ENCODE results near the gene PATE1.
"Not testable (repeated sequence)": the region's sequence is repeated elsewhere in the genome, so short reads cannot be mapped to it uniquely, and the experiment has no call there.

Gene PATE1, protein sequence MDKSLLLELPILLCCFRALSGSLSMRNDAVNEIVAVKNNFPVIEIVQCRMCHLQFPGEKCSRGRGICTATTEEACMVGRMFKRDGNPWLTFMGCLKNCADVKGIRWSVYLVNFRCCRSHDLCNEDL

DNA sequence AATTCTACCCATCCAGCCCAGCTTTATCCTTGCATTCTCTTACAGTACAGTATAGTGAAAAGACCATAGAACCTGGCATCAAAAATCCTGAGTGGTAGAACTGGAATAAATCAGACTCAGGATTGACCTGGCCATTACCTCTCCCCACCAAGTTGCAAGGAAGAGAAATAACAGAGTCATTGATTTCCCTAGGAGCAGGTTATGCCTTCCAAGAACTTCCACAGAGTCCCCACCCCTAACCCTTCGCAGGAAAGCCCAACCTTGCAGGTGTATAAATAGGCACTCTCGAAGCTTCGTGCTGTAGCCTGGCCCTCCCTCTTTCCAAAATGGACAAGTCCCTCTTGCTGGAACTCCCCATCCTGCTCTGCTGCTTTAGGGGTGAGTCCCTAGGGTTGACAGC, at the start of gene PATE1:
PATE1 (plus strand) TSS at position 301 of the 400 bp plus-strand sequence; CDS start at position 327, 26 bp downstream.
- no peak for DNase-seq

DNA sequence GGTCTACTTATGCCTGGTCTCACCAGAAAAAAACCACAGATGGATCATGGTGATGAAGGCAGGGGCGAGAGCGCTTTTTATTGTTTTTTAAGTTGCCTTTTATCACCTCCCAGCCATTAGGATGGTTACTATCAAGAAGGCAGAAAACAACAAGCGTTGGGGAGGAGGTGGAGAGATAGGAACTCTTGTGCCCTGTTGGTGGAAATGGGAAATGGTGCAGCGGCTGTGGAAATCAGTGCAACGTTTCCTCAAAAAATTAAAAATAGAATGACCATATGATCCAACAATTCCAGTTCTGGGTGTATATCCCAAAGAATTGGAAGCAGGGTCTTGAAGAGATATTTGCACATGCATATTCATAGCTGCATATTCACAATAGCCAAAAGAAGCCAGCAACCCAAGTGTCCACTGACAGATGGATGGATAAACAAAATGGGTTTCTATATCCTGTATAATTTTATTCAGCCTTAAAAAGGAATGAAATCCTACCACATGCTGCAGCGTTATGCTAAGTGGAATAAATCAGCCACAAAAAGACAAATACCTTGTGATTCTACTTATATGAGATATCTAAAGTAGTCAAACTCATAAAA, 45.0 kb upstream of the PATE1 start:
- no peak for DNase-seq

DNA sequence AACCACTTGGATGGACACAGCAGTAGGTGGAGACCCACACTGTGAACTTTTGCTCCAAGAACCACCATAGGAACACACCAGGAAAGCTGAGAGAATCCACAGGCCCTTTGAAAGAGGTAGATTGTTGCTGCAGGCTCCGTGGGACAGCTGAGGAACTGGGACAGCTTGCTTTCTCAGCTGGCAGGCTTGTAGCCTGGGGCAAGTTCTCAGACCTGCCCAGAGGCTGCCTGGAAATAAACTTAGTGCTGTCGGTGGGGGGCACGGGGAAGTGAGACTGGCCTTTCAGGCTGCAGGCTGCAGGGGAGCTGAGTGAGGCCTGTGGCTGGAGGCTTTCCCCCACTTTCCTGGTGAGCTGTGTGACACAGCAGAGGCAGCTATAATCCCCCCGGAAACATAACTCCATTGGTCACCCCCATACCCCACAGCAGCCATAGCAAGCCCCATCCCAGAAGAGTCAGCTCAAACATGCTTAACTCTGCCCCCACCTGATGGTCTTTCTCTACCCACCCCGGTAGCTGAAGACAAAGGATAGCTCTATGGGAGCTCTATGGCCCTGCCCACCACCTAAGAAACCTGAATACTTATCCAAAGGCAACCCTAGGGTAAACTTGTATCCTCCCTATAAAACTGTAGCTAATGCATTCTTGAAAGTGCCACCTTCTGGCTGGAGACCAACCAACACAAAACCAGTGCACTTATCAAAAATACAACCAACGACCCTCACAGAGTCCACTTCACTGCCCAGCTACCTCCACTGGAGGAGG, 44.0 kb upstream of the PATE1 start:
- no peak for DNase-seq

DNA sequence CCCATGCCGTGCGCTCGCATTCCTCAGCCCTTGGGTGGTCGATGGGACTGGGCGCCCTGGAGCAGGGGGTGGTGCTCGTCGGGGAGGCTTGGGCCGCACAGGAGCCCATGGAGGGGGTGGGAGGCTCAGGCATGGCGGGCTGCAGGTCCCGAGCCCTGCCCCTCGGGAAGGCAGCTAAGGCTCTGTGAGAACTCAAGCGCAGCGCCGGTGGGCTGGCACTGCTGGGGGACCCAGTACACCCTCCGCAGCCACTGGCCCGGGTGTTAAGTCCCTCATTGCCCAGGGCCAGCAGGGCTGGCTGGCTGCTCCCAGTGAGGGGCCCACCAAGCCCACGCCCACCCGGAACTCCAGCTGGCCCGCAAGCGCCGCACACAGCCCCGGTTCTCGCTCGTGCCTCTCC, 41.4 kb upstream of the PATE1 start:
- not testable (repeated sequence) for DNase-seq

DNA sequence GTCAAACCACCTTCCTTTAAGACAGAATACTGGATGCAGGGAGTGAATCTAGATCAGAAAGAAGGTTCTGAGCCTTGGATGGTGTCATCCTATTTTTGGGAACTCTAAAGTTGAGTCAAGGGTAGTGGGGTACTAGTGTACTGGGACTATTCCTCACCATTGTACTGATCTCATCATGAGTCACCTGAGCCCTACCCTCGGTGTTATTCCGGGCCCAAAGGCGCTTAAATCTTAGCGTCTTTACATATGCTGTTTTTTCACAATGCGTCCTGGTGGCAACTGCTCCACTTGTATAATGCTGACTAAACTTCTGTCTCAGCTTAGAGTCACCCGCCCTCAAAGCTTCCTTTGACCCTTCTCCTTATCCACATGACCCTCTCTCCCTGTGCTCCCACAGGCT, 25.3 kb upstream of the PATE1 start:
- no peak for DNase-seq

DNA sequence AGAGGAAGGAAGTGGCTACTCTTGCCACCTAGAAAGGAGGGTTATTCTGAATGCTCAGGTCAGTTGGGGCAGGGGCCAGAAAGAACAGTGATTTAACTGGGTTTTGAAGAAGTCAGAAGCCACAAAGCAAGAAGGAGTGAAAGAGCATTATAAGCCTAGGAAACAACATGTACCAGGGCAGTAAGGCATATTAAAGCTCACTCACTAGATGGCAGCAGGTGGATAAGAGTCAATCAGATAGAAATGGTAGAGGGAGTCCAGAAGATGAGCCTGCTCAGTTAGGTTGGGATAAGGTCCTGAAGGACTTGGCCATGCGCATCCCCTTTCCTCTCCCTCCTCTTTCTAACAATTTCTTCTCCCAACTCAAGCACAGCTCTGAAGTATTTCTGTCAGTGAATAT, 22.0 kb upstream of the PATE1 start:
- DNase-seq: no peak

DNA sequence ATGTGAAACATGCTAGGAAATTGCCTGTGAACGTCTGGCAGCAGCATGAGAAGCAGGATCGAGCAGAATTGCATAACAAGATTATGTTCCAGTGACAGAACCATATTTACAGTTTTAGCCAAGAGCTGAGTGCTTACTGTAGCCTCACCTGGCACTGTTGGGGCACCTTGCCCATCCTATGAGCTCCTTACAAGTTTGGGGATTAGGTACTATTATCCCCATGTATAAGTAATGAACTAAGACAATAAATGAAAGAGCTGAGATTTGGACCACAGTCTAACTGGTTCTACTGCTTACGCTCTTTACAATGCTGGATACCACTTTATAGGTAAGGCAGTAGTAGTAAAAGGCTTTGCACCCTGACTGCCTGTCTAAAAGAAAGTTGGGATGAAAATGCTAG, 17.1 kb upstream of the PATE1 start:
- DNase-seq: no peak

DNA sequence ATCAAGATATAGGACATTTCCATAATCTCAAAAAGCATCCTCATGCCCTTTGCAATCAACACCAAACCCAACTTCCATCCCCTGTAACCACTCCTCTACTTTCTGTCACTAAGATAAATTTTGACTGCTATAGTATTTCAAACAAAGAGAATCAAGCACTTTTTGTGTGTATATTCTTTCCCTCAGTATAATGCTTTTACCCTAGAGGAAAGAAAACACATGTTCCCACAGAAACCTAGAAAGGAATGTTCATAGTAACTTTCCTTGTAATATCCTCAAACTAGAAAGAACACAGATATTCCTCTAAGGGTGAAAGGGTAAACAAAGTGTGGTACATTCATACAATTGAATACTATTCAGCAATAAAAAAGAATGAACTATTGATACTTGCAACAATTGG, 5.5 kb upstream of the PATE1 start:
- DNase-seq: no peak

DNA sequence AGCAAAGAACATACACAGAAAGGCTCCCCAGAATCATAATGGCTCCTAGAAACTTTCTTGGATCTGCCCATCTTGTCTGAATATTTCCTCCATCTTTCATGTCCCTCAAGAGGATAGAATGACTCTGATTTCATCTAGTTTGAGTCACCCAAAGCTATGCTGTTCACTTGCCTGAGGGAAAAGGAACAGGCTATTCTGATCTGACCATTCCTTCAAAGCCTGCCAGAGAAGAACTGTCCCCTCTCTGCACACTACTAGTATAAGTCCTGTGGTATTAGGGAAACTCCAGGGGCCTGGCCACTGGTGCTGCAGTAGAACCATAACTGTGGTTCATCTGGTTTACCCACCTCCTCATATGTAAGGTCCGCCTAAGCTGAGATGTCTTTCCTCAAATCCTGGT, 2.4 kb upstream of the PATE1 start:
- no peak for DNase-seq

DNA sequence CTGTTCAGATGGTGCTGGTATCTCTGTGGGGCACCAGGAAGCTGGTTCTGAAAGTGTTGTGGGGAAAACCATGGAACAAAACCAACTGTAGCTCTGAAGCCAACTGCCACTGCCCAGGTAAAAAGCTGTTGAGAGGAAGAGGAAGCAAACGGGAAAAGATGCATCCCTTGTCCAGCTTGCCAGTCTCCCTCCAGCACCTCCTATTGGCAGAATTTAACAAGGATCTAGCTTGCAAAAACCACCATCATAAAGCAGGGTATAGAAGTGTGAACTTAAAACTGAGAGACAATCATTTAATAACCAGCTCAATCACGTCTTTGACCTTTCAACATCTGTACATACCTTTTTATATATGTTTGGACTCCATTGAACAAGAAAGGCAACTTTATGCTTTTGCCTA, 4.5 kb downstream of the PATE1 start:
- DNase-seq: no peak

DNA sequence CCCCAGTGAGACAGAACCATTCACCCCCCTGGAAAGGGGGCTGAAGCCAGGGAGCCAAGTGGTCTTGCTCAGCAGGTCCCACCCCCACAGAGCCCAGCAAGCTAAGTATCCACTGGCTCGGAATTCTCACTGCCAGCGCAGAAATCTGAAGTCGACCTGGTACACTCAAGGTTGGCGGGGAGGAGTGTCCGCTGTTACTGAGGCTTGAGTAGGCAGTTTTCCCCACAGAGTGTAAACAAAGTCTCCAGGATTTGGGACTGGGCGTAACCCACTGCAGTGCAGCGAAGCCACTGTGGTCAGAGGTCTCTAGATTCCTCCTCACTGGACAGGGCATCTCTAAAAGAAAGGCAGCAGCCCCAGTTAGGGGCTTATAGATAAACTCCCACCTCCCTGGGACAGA, 10.0 kb downstream of the PATE1 start:
- DNase-seq: no peak

DNA sequence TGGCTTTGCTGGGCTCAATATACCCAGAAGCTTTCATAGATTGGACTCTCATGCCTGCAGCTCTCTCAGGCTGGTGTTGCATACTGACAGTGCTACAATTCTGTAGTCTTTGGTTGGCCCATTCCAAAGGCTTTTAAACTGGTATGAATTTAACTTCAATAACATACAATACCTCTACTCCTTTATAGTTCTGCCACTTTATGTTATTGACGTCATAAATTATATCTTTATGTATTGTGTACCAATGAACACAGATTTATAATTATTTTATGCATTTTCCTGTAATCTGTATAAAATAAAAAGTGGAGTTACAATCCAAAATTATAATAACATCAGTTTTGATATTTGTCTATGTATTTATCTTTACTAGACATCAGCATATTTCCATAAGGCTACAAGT, 16.4 kb downstream of the PATE1 start:
- DNase-seq: no peak

DNA sequence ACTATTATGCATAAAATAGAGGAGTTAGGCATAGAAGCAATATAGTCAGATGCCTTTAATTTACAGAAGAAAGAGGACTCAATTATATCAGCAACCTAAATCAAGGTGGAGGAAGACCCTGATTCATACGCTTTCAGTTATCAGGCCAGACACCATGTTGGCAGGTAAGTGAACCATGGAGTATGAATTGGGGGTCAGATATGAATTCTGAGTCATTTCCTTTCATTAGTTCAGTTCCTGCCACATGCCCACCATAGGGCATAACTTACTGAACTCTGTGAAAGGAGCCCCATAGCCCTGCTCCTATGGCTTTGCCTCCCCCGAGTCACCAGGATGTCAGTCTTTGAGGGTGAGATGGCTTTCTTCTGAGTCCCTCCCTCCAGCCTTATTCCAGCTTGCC, 17.4 kb downstream of the PATE1 start:
- DNase-seq: no peak

DNA sequence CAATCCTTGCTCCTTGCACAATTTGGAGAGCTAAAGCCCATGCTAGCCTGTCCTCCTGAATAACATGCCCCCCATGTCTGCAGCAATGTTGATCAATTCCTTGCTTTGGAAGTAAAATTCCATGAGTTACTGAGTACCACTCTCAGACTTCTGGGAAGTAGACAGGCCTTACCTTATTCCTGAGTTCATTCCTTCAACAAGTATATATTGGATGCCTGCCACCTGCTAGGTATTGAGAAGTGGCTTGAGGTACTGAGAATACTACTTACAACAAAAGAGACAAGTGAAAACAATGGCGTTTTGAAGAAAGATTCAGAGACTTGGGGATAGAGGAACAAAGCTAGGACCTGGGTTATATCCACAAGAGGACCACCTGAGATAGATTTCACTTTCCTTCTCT, 20.2 kb downstream of the PATE1 start:
- DNase-seq: no peak

DNA sequence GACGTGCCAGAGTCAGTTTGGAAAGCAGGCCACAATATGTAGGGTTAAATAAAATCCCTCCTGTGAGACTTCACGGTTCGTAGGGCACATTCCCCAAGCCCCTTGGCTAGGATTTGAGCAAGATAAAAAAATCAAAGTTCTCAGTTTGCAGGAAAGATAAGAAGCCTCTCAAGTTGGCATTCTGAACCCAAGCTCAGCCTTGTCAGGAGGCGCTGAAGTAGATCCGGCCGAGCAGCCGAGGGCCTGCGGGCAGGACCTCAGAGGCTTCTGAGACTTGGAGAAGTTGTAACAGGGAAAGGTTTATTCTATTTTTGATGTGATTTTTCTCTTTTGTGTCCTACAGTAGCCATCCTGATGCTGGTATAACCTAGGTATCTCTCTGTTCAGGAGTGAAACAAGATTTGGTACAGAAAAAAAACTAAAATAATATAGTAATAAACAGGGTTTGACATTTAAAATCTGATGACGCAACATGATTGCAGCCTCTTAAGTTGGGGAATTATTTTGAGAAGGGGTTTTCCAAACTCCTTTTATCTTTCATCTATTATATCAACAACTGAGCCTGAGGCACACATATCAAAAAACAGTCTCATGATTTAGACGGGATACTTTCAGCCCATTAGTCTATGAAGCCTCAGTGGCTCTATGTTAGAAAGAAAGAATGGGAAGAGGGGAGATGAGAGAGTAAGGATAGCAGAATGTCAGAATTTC, 22.4 kb downstream of the PATE1 start:
- no peak for DNase-seq

DNA sequence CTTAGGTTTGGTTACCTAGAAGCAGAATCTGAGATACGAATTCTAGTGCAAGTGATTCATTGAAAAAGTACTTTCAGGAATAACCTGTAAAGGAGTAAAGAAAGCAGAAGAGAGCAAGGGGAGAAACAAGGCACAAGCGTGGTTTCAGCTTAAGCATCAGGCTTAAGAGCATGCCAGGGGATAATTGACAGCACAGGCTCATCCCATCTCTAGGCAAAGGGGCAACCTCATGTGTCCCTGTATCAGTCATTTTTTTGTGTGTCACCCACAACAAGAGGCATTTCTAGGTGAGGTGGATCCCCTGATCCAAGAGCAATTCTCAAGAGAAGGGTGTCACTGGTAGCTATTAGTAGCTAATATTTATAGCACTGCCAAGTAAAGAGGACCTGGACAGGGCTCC, 24.5 kb downstream of the PATE1 start:
- no peak for DNase-seq

DNA sequence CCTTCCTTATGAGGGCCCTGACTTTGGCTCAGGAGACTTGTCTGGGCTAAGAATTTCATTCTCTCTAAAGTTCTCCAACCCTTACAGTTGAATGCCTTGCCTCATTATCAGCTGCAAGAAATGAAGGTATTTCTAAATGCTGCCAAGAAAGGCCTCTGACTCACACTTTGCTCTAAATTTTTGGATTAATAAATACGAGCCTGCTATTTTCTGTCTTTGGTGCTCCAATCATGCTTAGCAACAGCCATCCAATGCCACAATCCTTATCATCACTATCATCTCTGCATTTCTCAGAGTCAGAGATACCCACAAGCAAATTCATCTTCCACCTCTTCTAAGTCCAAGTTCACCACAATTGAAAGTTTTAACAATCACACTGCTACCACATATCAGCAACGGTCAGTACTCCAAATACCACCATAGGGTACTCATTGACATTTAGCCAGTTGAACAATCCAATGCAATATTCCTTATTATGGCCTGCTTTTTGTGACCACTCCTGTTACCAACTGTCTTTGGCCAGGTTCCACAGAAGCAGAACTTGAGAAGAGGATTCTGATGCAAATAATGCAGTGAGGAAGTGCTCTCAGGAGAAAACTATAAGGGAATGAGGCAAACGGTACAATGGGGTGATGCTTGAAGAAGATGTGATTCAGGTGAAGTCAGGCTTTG, 26.9 kb downstream of the PATE1 start:
- no peak for DNase-seq

DNA sequence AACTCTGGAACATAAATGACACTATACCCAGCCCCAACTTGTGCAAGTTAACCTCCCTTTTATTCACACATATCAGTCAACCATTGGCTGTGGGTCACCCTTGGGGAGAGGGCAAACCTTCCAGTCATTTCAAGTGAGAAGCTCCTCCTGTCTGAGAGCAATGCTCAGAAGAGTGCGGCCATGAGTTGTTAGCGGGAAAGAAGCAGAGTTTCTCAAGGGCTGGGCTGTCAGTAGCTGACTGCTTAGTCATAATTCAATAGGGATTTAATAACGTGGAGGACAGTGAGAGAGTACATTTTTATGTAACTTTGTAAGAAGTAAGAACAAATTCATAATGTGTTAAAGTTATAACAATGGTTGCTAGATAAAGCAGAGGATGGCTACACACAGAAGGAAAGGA, 27.4 kb downstream of the PATE1 start:
- DNase-seq: no peak

DNA sequence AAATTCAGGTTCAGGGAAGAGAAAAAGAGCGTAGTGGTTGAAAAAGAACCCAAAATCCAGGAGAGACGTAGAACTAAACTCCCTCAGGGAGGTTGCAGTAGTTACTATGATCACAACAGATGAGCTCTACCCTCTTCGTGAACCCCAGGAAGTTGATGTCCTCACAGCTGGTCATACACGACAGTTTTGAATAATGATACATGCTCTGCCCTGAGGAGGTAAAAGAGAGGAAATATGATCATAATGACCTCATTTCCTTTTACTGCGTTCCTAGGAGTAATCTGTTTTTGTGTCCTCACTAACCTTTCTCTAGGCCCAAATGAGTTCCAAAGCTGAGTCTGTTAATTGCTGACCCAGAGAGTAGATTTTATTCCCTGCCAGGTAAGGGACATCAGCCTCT, 31.2 kb downstream of the PATE1 start:
- DNase-seq: no peak

DNA sequence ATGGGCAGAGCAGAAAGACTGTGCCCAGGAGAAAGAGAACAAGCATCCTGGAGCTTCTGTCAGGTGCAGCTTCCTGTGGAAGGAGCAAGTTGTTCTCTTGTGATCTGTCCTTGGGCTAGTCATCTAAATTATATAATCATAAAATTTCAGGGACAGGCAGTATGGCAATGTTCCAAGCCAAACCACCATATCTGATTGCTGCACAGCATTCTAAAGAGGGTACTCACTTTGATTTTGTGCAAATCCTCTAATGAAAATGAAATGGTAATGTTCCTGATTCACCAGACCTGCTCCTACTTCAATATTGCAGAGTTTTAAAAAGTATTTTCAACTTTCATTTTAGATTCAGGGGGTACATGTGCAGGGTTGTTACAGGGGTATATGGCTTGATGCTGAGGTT, 32.6 kb downstream of the PATE1 start, which contains the start of gene PATE2:
PATE2 (minus strand) TSS at position 101 of the 400 bp plus-strand sequence; CDS start at position 46, 55 bp downstream.
- DNase-seq: no peak

DNA sequence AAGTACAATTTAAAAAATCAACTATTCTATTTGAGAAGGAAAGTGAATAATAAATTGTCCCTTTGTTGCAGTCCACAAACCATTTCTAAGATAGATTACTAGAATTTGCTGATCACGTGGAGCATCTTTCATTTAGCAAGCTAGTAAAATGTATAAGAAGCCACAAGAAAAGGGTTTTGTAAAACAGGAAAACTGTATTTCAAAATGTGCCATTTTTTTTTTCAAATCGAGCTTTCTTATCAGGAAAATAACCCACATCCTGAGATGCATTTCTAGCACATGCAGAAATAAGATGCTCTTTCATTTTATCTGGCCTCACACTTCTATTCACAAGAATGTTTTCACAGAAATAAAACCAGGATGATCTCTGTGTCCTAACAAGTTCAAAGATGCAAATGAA, 38.6 kb downstream of the PATE1 start:
- DNase-seq: no peak

DNA sequence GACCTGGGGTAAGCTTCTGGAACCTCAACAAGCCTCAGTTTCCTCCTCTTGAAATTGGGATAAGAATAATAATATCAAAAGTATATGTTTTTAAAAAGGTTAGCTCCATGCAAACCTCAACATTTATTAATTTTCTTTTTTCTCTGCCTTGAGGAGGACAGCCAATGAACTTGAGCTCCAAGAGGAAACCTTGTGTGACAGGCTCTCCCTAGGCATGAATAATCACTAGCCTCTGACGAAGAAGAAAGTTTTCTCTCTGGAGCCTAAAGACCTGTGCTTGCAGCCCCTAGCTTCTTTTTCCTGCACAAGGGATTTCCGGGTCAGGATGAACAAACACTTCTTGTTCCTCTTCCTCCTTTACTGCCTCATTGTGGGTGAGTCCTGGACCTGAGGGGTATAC, 41.7 kb downstream of the PATE1 start, which contains the start of gene PATE3:
PATE3 (plus strand) TSS at position 301 of the 400 bp plus-strand sequence; CDS start at position 326, 25 bp downstream.
- no peak for DNase-seq

DNA sequence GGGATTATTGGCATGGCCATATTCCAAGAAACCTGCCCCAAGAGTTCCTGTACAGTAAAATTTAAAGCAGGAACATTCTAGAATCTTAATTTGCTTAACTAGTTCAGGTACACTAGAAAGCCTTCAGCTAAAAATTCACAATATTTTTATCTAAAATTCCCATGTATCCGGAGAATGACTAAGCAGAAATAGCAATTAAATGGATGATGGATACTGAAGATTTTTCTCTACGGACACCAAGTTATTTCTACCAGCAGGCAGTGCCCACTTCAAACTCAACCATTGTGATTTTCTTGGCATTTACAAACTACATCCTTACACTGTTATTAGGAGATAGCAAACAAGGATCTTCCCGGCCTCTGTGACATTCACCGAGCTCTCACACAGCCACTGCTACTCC, 44.7 kb downstream of the PATE1 start:
- no peak for DNase-seq
